ENCODE results near the gene SPACA9. TPM values are rescaled to one million over a fixed set of nuclear protein-coding genes. Genes with fewer than 3 reads are reported as not detected.

The SPACA9 gene
- total RNA-seq, 1 donor from 2014 or later = 5.7 TPM

DNA sequence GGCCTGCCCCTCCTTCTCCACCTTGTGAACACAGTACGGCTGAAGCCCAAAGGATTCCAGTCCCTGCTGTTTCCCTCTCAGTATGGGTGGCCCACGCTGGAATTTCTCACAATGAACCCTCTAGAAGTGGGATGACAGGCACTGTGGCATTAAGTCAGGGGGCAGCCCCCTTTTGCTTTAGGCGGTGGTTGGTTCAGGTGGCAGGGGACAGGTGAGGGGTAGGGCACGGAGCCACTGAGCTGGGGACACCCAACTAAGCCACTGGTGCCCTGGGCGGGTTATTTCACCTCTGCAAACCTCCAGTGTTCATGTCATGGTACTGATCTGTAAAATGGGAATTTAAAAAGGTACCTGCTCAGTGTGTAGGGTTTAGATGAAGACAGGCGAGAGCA, 7.6 kb downstream of the SPACA9 start:
- intact Hi-C loops (cut with micrococcal nuclease) = no loop called here
- Histone ChIP-seq H3K9me3 (replicated peaks) (no peaks in the 10 kb centered on the region), H3K27ac (replicated peaks) (no peak overlapping the region), H3K27me3 (ENCODE audit: low read depth) (no peaks in the 10 kb centered on the region), H3K36me3 (peaks cover 6% of the 10 kb centered on the region), H3K4me1 (no peaks in the 10 kb centered on the region), H3K4me3 (no peak overlapping the region)
- TF ChIP-seq, protein P1, sequence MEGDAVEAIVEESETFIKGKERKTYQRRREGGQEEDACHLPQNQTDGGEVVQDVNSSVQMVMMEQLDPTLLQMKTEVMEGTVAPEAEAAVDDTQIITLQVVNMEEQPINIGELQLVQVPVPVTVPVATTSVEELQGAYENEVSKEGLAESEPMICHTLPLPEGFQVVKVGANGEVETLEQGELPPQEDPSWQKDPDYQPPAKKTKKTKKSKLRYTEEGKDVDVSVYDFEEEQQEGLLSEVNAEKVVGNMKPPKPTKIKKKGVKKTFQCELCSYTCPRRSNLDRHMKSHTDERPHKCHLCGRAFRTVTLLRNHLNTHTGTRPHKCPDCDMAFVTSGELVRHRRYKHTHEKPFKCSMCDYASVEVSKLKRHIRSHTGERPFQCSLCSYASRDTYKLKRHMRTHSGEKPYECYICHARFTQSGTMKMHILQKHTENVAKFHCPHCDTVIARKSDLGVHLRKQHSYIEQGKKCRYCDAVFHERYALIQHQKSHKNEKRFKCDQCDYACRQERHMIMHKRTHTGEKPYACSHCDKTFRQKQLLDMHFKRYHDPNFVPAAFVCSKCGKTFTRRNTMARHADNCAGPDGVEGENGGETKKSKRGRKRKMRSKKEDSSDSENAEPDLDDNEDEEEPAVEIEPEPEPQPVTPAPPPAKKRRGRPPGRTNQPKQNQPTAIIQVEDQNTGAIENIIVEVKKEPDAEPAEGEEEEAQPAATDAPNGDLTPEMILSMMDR (IDR thresholded peaks at IDR 0.05; ENCODE audit: borderline replicate concordance) = no peak
- no peak for DNase-seq

DNA sequence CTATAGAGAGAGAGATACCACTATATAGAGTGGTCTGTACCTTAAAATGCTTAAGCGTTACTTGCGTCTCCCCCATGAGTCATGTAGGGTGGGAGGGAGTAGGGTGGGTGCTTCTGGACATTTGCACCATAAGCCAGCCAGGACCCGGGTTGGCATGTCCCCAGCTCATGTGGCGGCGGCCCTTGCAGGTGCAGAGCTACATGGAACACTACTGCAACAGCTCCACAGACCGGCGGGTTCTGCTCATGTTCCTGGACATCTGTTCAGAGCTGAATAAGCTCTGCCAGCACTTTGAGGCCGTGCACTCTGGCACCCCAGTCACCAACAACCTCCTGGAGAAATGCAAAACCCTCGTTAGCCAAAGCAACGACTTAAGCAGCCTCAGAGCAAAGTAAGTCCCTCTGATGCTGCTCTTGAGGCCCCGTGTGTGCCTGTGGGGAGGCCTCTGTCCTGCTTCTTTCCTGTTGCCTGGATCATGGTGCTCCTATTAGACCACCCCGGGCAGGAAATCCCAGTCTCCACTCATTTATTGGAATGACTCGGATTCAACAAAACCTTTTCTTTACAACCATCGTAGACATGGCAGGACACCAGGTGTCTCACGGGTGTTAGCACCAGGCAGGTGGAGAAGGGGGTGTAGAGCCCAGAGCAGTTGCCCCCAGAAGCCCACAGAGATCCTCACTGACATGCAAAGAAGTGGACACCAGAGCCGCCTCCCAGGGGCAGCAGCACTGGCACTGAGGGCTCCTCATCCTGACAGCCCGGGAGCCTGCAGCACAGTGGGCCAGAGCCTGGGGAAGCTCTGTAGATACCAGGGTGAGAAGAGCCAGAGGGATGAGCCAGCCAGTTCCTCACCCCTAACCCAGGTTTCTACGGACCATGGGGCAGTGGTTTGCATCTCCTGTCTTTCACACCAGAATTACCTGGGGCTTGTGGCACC, 8.8 kb downstream of the SPACA9 start:
- no peaks in the 10 kb centered on the region for H3K9me3 ChIP-seq (replicated peaks)

DNA sequence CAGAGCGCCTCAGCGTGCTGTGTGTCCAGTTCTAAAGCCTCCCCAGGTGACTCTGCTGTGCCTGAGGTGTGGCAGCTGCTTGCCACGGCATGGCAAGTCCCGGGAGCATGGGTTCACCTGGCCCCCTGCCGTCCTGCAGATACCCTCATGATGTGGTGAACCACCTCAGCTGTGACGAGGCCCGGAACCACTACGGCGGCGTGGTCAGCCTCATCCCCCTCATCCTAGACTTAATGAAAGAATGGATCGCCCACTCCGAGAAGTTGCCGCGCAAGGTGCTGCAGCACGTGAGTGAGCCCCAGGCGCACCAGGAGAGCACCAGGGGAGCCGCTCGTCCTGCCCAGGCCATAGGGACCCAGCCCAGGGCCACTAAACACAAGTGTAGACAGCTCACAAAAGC, 9.5 kb downstream of the SPACA9 start:
- TF ChIP-seq, protein P1 (IDR thresholded peaks at IDR 0.05; ENCODE audit: borderline replicate concordance) = no peak
- H3K4me1 ChIP-seq = no peaks in the 10 kb centered on the region
- intact Hi-C loops (cut with micrococcal nuclease) = no loop called here
- H3K36me3 ChIP-seq = peaks cover 15% of the 10 kb centered on the region
- no peak overlapping the region for H3K27ac ChIP-seq (replicated peaks)
- no peaks in the 10 kb centered on the region for H3K27me3 ChIP-seq (ENCODE audit: low read depth)
- DNase-seq = no peak
- no peaks in the 10 kb centered on the region for H3K9me3 ChIP-seq (replicated peaks)
- no peak overlapping the region for H3K4me3 ChIP-seq

More for the DNA sequence above, 8.8 kb downstream of the SPACA9 start:
- Histone ChIP-seq H3K4me3 (no peak overlapping the region), H3K27ac (replicated peaks) (no peak overlapping the region), H3K36me3 (peaks cover 12% of the 10 kb centered on the region), H3K27me3 (ENCODE audit: low read depth) (no peaks in the 10 kb centered on the region), H3K4me1 (no peaks in the 10 kb centered on the region)
- intact Hi-C loops (cut with micrococcal nuclease) = no loop called here
- TF ChIP-seq, protein P1 (IDR thresholded peaks at IDR 0.05; ENCODE audit: borderline replicate concordance) = no peak
- no peak for DNase-seq

DNA sequence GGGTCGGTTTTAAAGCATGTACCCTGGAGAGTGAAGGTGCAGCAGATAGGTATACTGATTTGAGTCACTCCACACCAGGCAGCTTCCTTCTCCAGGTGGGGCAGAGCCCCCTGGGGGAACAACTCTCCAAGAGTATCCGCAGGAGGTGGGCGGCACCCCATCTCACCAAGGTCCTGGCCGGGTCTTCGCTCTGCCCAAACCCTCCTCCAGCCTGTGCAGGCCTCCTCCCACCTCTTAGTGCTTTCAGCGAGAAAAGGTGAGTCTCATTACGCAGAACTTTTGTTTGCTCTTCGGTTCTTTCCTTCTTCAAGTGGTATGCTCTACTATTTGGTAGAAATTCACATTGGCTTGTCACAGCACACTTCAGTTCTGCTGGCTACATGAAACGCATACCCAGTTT, 13.7 kb downstream of the SPACA9 start:
- intact Hi-C loops (cut with micrococcal nuclease) = no loop called here
- no peak for DNase-seq
- H3K9me3 ChIP-seq (replicated peaks) = no peaks in the 10 kb centered on the region
- H3K27ac ChIP-seq (replicated peaks) = no peak overlapping the region
- H3K27me3 ChIP-seq (ENCODE audit: low read depth) = no peaks in the 10 kb centered on the region
- peaks cover 50% of the 10 kb centered on the region for H3K36me3 ChIP-seq
- no peak overlapping the region for H3K4me3 ChIP-seq
- H3K4me1 ChIP-seq = peaks cover 10% of the 10 kb centered on the region
- TF ChIP-seq, protein P1 (IDR thresholded peaks at IDR 0.05; ENCODE audit: borderline replicate concordance) = no peak

DNA sequence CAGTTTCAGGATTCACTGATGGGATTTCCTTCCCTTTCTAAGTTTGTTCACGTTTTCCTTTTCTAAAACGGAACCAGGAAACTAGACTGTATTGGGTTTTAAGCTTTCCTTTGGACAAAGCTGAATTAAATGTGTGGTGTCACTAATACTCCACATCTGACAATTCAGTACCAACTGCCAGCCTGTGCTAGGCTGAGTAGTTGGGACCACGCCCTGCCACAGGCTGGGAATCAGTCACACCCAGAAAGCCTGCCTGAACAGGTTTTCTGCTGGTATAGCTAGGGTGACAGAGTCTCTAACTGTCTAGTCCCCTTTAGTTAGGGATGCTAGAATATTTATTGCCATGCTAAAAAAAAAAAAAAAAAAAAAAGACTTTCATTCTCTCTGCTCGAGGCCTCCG, 15.6 kb downstream of the SPACA9 start:
- Histone ChIP-seq H3K27me3 (ENCODE audit: low read depth) (no peaks in the 10 kb centered on the region), H3K27ac (replicated peaks) (no peak overlapping the region), H3K4me3 (no peak overlapping the region), H3K4me1 (peaks cover 10% of the 10 kb centered on the region), H3K36me3 (peaks cover 60% of the 10 kb centered on the region), H3K9me3 (replicated peaks) (no peaks in the 10 kb centered on the region)
- DNase-seq = no peak
- intact Hi-C loops (cut with micrococcal nuclease) = no loop called here
- TF ChIP-seq, protein P1 (IDR thresholded peaks at IDR 0.05; ENCODE audit: borderline replicate concordance) = no peak
